Stomach (tissue), 4 donors: Measurements from ENCODE around the gene TTYH3.

Experiments
- EP300 ChIP-seq: sonication (generic); formaldehyde crosslinking; IDR thresholded peaks from one replicate; pipeline ENCODE4 v1.6.1; 2017; ENCODE audit warnings: antibody characterized with exemption
- POLR2AphosphoS5 ChIP-seq, 3 donors: sonication (generic); formaldehyde crosslinking; IDR thresholded peaks; one replicate each; pipeline ENCODE4 v1.6.1; 2016; ENCODE audit warnings: antibody characterized with exemption in 3 of 3

- no peak for TF ChIP-seq EP300
- TF ChIP-seq POLR2AphosphoS5 (IDR thresholded peaks at IDR 0.05): no peak
These were observed 70.2 kb downstream of the TTYH3 start for GRCh38 chr7:2701832-2702593.
